Stimulated activated CD4-positive, alpha-beta T cell treated with anti-CD3 and anti-CD28 coated beads, Interleukin-12 subunit alpha, Interleukin-12 subunit beta, amount 100 ng/mL, for 24 hours (primary cell): ENCODE results near the gene C16orf87.
"Not testable (repeated sequence)": the region's sequence is repeated elsewhere in the genome, so short reads cannot be mapped to it uniquely, and the experiment has no call there.

ENCODE experiments used
- DNase-seq, 2 experiments: peaks; one replicate each; pipeline ENCODE4 v3.0.0-alpha.2; 2020; ENCODE audit warnings: low read depth in 2 of 2

The C16orf87 gene

GRCh38 chr16:46830902-46831647 is at the start of gene C16orf87:
Gene C16orf87, minus strand, starts transcription at chr16:46831180. Its CDS starts 31 bp downstream, at chr16:46831149.
- peak; percentile 79 to 83 for DNase-seq

- DNase-seq: no peak
Measured at GRCh38 chr16:46875243-46875642, 44.3 kb upstream of the C16orf87 start.

GRCh38 chr16:46873201-46873600 is 42.2 kb upstream of the C16orf87 start:
- DNase-seq: no peak

GRCh38 chr16:46871597-46871996 is 40.6 kb upstream of the C16orf87 start:
- no peak for DNase-seq

GRCh38 chr16:46868891-46869290 is 37.9 kb upstream of the C16orf87 start:
- not testable (repeated sequence) for DNase-seq

- not testable (repeated sequence) for DNase-seq
Measured at GRCh38 chr16:46867486-46867885, 36.5 kb upstream of the C16orf87 start.

- DNase-seq: no peak
Measured at GRCh38 chr16:46866286-46866685, 35.3 kb upstream of the C16orf87 start.

- no peak for DNase-seq
Measured at GRCh38 chr16:46862555-46863447, 31.8 kb upstream of the C16orf87 start.

- peak in 1 of 2 experiments; percentile 38 for DNase-seq
Measured at GRCh38 chr16:46859719-46860152, 28.8 kb upstream of the C16orf87 start.

- no peak for DNase-seq
Measured at GRCh38 chr16:46858151-46858550, 27.2 kb upstream of the C16orf87 start.

- no peak for DNase-seq
Measured at GRCh38 chr16:46857368-46857945, 26.5 kb upstream of the C16orf87 start.

- DNase-seq: no peak
Measured at GRCh38 chr16:46855389-46855788, 24.4 kb upstream of the C16orf87 start.

GRCh38 chr16:46854846-46855245 is 23.9 kb upstream of the C16orf87 start:
- no peak for DNase-seq

- DNase-seq: peak; percentile 28 to 46
Measured at GRCh38 chr16:46853713-46854443, 22.9 kb upstream of the C16orf87 start.

GRCh38 chr16:46852130-46852529 is 21.1 kb upstream of the C16orf87 start:
- no peak for DNase-seq

GRCh38 chr16:46850619-46851555 is 19.9 kb upstream of the C16orf87 start:
- no peak for DNase-seq

- no peak for DNase-seq
Measured at GRCh38 chr16:46848768-46849764, 18.1 kb upstream of the C16orf87 start.

- no peak for DNase-seq
Measured at GRCh38 chr16:46845952-46846351, 15.0 kb upstream of the C16orf87 start.

- DNase-seq: no peak
Measured at GRCh38 chr16:46844771-46845170, 13.8 kb upstream of the C16orf87 start.
